NCI-H510A (cell line): ENCODE measurements around the gene THSD4.
"Not testable (repeated sequence)": the region's sequence is repeated elsewhere in the genome, so short reads cannot be mapped to it uniquely, and the experiment has no call there.

ENCODE experiments used
- DNase-seq: peaks from one replicate; lab custom pipeline; 2025; lab: John Stamatoyannopoulos, UW

The THSD4 gene

DNA sequence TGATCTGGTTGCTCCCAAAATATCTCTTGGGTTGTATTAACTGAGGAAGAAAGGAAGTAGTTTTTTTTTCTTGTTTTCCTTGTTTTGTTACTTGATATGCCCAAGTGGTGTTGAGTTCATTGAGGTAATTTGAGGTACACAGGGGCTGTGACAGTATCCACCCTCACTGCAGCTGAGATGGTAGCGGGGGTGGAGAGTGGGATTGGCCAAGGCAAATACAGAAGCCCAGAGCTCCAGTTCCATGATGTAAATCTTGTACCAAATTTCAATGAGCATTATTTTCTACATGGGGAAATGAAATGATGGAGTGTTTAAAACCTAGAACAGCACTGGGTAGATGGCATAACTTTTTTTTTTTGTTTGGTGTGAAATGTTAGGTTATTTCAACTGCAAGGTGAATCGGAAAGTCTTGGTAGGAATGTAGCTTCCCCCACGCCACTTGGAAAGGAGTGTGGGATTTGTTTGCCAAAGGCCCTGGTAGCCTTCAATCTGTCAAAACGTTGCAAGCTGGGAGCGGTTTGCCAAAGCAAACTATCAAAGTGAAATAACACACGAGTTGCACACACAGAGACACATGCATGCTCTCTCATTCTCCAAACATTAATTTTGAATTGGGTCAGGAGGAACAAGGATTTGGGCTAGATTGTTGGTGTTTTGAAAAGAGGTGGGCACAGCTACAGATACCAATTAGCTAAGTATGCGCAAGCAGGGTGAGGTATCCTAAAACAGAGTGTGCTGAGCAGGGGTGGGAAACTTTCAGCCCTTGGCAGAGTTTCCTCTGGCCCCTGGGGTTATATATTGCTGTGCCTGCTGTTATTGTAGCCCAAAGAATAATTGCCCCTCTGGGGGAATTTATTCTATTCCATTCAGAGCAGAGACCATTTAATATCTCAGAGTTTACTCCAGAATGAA, 34.6 kb downstream of the THSD4 start:
- DNase-seq = no peak

DNA sequence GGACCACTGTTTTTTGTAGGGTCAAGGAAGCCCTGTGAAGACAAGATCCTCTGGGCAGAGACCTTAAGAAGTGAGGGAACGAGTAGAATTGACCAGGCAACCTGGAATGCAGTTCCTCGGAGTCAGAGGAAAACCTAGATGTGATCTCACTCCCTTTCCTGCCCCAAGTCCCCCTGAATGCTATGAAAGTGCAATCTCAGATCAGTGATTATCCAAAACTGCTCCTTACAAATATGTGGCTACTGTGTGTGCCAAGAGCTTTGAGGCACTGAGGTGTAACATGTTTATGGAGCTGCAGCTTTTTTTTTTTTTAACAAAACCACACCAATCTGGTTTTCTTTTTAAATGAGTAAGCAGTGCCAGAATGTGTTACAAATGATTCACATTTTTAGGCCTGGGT, 35.8 kb downstream of the THSD4 start:
- no peak for DNase-seq

- no peak for DNase-seq
These were observed 37.3 kb downstream of the THSD4 start for GRCh38 chr15:71152542-71152941.

GRCh38 chr15:71153823-71154524, 38.7 kb downstream of the THSD4 start:
- no peak for DNase-seq

GRCh38 chr15:71154607-71155200, 39.4 kb downstream of the THSD4 start:
- DNase-seq = no peak

GRCh38 chr15:71155534-71155933, 40.3 kb downstream of the THSD4 start:
- no peak for DNase-seq

DNA sequence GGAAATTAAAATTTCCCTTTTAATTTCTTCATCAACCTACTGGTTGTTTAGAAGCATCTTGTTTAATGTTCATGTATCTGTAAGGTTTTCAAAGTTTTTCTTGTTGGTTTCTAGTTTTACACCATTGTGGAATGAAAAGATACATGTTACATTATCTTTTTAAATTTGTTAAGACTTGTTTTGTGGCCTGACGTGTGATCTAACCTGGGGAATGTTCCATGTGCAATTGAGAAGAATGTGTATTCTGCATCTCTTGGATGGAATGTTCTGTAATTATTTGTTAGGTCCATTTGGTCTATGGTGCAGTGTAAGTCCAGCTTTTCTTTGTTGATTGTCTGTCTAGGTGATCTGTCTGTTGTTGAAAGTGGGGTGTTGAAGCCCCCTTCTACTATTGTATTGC, 45.7 kb downstream of the THSD4 start:
- DNase-seq = no peak

DNA sequence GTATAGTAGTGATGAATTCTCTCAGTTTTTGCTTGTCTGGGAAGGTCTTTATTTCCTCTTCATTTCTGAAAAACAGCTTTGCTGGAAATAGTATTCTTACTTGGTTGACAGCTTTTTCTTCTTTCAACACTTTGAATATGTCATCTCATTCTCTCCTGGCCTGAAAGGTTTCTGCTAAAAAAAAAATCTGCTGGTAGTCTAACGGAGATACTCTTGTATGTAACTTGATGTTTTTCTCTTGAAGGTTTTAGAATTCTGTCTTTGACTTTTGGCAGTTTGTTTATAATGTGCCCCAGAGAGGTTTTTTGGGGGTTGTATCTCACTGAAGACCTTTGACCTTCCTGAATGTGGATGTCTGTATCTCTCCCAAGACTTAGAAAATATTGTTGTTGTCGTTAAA, 47.0 kb downstream of the THSD4 start:
- no peak for DNase-seq

- not testable (repeated sequence) for DNase-seq
These were observed 49.3 kb downstream of the THSD4 start for GRCh38 chr15:71164606-71165005.

DNA sequence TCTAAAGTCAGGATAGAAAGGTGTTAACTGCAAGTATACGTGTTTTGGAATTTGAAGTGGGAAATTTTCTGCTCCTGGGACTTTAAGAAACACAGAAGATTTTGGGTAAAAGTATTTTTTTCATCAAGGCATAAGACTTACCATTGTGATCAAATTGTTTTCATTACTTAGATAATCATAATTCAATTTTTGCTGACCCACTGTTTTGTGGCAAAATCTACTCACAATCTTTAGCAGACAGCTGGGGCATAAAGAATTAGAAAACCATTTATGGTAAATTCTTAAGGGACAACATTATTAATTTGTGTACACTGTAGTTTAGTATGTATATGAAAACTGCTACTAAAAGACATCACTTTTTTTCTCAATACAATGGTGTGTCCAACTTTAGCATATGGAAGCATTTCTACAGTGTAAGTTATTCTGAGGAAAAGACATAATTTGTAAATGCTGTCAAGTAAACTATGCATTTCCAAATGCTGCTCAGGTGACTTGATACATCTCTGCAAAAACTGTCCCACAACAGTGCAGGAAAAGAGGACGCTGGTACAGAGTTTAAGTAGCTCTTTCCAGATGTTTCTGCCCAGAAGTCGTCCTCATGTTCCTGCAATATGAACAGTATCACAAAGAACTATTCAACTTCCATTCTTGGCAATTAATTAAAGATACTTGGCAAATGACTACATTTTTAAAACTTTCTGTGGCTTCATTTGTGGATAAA, 52.3 kb downstream of the THSD4 start:
- no peak for DNase-seq

DNA sequence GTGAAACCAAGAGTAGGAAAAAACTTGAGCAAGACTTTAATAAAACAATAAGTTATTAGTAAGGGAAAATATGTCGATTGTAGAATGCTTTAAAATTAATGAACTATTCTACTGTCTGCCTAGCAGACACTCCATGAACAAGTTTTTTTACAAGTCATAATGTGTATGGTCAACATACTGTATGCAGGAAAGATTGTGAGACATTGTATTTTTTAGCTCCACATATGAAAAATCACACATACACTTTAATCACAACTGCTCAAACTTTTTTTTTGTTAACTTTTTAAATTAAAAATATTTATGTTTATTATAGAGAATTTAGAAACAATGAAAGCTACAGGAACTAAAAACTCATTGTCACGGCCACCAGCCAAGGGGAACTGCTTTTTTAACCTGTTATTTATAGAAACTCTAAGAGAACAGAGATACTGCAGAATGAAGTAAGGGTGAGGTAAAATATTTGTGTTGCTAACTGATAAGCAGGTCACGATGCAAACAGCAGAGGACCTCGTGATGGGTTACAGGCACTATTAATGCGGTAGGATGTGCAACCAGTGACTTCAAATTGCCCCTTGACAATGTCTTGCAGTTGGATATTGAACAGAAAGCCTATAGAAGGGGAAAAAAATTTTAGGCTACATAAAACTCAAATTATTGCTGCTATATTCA, 53.0 kb downstream of the THSD4 start:
- DNase-seq = no peak

DNA sequence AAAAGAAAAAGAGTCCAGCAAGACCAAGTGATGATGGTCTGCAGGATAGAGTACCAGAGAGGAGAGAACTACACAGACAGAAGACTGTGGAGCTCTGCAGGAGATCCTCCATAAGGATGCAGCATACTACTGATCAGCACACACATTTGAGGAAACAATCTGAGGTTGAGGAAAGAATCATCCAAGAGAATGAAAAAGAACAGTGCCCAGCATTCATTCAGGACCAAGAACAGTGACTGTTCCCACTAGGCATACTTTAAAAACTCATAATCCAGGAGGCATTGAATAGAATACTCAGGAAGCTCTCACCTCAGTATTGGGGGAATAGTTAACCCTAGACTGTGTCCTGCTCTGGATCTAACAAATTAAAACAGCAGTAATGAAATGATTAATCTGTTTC, 54.9 kb downstream of the THSD4 start:
- DNase-seq = no peak

- no peak for DNase-seq
These were observed 55.9 kb downstream of the THSD4 start for GRCh38 chr15:71171195-71171594.

DNA sequence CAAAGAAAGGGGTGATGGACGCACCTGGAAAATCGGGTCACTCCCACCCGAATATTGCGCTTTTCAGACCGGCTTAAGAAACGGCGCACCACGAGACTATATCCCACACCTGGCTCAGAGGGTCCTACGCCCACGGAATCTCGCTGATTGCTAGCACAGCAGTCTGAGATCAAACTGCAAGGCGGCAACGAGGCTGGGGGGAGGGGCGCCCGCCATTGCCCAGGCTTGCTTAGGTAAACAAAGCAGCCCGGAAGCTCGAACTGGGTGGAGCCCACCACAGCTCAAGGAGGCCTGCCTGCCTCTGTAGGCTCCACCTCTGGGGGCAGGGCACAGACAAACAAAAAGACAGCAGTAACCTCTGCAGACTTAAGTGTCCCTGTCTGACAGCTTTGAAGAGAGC, 59.1 kb downstream of the THSD4 start:
- not testable (repeated sequence) for DNase-seq

- no peak for DNase-seq
These were observed 65.9 kb downstream of the THSD4 start for GRCh38 chr15:71180986-71181853.

- no peak for DNase-seq
These were observed 67.3 kb downstream of the THSD4 start for GRCh38 chr15:71182522-71182921.

- no peak for DNase-seq
These were observed 67.8 kb downstream of the THSD4 start for GRCh38 chr15:71183063-71183462.

- DNase-seq = no peak
These were observed 70.4 kb downstream of the THSD4 start for GRCh38 chr15:71185706-71186105.

- DNase-seq = no peak
These were observed 71.0 kb downstream of the THSD4 start for GRCh38 chr15:71186267-71186666.

DNA sequence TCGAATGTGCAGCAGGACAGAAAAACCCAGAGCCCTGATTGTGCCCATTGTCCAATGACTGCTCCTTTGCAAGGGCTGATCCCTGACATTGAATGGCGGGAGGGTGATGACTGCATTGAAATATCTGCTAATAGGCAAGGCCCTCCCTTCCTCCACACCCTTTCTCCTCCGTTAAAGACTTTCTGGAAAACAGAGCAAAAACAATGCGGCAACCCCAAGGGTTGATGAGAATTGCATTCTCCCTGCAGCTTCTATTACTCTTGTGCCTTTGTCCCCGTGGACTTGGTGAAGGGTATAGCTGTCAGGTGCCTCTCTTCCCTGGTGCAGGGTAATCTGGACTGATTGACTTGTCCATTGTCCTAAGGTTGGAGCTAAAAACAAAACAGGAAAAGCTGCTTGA, 71.8 kb downstream of the THSD4 start:
- no peak for DNase-seq

GRCh38 chr15:71187526-71187925, 72.3 kb downstream of the THSD4 start:
- DNase-seq = no peak
